ENCODE results near the gene PARP12. TPM values are rescaled to one million over a fixed set of nuclear protein-coding genes. Genes with fewer than 3 reads are reported as not detected.

Gene PARP12
- total and polyA plus RNA-seq, 2 of the 13 experiments (the other 11 are each of a cell fraction or from before 2014, with no cell fraction given): 15.5 to 35.2 TPM

DNA sequence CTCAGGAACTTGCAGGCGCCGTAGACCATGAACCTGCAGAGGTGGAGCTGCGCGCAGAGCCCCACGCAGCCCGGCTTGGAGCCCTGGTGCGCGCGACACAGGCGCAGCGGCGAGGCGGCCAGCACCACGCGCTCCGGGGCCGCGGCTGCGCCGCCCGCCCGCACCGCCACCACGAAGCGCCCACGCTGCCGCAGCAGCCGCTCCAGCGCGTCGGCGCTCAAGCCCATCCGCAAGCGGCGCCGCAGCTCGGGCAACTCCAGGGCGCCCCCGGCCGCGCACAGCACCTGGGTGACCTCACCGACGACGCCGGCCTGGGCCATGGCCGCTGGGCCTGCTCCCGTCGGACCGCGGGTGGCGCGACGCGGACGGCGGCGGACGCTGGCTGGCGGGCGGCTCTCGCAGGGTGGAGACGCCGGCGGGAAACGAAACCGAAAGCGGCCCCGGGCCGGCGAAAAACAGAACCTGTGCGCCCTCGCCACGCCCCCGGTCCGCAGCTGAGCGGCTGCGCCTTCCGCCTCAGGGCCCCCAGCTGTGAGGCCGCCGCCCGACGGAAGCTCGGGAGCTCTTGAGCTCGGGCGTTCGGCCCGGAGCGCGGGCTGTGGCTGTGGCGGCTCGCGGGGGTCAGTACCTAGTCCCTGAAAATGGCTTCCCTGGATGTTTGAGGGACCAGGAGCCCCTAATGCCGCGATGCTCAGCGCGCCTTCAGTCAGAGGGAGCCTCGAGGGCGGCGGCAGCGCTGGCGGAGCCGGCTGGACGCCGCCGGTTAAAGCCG, at the start of gene PARP12 (continued):
- TF ChIP-seq ZNF563 (CRISPR knock-in tag; IDR thresholded peaks at IDR 0.05) (peak; percentile 91; the same call in 1 of the 2 replicates), ZNF746 (CRISPR knock-in tag; IDR thresholded peaks at IDR 0.05) (no peak), ZNF713 (CRISPR knock-in tag; IDR thresholded peaks at IDR 0.05) (peak; percentile 93; the same call in 1 of the 2 replicates), ZNF382 (CRISPR knock-in tag; IDR thresholded peaks at IDR 0.05; ENCODE audit: borderline replicate concordance) (no peak), KDM3A (CRISPR knock-in tag; IDR thresholded peaks at IDR 0.05; ENCODE audit: low read depth) (no peak), SP140L (CRISPR knock-in tag; IDR thresholded peaks at IDR 0.05; ENCODE audit: borderline replicate concordance) (no peak), ZNF431 (CRISPR knock-in tag; IDR thresholded peaks at IDR 0.05; ENCODE audit: borderline replicate concordance, low read depth) (peak; percentile 46; the same call in 1 of the 2 replicates), ATRX (CRISPR knock-in tag; IDR thresholded peaks at IDR 0.05; ENCODE audit: borderline replicate concordance) (no peak), MEF2D (CRISPR knock-in tag; IDR thresholded peaks at IDR 0.05) (no peak), TMF1 (CRISPR knock-in tag; IDR thresholded peaks at IDR 0.05; ENCODE audit: low read depth) (peak; percentile 44; the same call in 1 of the 2 replicates), ZNF234 (CRISPR knock-in tag; conservative IDR thresholded peaks at IDR 0.05) (no peak), ZFP36L2 (CRISPR knock-in tag; IDR thresholded peaks at IDR 0.05) (no peak), NFKBIZ (CRISPR knock-in tag; IDR thresholded peaks at IDR 0.05) (no peak), ZFP37 (CRISPR knock-in tag; IDR thresholded peaks at IDR 0.05; ENCODE audit: borderline replicate concordance) (no peak), CBFB (CRISPR knock-in tag; IDR thresholded peaks at IDR 0.05) (0 out of 2 replicates have a peak, but pooled peaks have one; percentile 52), MYNN (CRISPR knock-in tag; IDR thresholded peaks at IDR 0.05; ENCODE audit: low read depth) (no peak), ZNF124 (CRISPR knock-in tag; IDR thresholded peaks at IDR 0.05) (no peak)
- TF ChIP-seq, protein P1, sequence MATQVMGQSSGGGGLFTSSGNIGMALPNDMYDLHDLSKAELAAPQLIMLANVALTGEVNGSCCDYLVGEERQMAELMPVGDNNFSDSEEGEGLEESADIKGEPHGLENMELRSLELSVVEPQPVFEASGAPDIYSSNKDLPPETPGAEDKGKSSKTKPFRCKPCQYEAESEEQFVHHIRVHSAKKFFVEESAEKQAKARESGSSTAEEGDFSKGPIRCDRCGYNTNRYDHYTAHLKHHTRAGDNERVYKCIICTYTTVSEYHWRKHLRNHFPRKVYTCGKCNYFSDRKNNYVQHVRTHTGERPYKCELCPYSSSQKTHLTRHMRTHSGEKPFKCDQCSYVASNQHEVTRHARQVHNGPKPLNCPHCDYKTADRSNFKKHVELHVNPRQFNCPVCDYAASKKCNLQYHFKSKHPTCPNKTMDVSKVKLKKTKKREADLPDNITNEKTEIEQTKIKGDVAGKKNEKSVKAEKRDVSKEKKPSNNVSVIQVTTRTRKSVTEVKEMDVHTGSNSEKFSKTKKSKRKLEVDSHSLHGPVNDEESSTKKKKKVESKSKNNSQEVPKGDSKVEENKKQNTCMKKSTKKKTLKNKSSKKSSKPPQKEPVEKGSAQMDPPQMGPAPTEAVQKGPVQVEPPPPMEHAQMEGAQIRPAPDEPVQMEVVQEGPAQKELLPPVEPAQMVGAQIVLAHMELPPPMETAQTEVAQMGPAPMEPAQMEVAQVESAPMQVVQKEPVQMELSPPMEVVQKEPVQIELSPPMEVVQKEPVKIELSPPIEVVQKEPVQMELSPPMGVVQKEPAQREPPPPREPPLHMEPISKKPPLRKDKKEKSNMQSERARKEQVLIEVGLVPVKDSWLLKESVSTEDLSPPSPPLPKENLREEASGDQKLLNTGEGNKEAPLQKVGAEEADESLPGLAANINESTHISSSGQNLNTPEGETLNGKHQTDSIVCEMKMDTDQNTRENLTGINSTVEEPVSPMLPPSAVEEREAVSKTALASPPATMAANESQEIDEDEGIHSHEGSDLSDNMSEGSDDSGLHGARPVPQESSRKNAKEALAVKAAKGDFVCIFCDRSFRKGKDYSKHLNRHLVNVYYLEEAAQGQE (IDR thresholded peaks at IDR 0.05; ENCODE audit: borderline replicate concordance in 1 of 2, low read depth in 1 of 2, low read length in 2 of 2): no peak
- TF ChIP-seq, protein P2, sequence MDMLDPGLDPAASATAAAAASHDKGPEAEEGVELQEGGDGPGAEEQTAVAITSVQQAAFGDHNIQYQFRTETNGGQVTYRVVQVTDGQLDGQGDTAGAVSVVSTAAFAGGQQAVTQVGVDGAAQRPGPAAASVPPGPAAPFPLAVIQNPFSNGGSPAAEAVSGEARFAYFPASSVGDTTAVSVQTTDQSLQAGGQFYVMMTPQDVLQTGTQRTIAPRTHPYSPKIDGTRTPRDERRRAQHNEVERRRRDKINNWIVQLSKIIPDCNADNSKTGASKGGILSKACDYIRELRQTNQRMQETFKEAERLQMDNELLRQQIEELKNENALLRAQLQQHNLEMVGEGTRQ (IDR thresholded peaks at IDR 0.05; ENCODE audit: low read depth, low read length): no peak
- TF ChIP-seq, protein P2 (CRISPR knock-in tag; IDR thresholded peaks at IDR 0.05; ENCODE audit: borderline replicate concordance): no peak
- TF ChIP-seq, protein P3, sequence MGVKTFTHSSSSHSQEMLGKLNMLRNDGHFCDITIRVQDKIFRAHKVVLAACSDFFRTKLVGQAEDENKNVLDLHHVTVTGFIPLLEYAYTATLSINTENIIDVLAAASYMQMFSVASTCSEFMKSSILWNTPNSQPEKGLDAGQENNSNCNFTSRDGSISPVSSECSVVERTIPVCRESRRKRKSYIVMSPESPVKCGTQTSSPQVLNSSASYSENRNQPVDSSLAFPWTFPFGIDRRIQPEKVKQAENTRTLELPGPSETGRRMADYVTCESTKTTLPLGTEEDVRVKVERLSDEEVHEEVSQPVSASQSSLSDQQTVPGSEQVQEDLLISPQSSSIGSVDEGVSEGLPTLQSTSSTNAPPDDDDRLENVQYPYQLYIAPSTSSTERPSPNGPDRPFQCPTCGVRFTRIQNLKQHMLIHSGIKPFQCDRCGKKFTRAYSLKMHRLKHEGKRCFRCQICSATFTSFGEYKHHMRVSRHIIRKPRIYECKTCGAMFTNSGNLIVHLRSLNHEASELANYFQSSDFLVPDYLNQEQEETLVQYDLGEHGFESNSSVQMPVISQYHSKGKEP (CRISPR knock-in tag; IDR thresholded peaks at IDR 0.05): no peak
